Measurements from ENCODE around the gene SLC12A7.
"Not testable (repeated sequence)": the region's sequence is repeated elsewhere in the genome, so short reads cannot be mapped to it uniquely, and the experiment has no call there.

SLC12A7 gene

DNA sequence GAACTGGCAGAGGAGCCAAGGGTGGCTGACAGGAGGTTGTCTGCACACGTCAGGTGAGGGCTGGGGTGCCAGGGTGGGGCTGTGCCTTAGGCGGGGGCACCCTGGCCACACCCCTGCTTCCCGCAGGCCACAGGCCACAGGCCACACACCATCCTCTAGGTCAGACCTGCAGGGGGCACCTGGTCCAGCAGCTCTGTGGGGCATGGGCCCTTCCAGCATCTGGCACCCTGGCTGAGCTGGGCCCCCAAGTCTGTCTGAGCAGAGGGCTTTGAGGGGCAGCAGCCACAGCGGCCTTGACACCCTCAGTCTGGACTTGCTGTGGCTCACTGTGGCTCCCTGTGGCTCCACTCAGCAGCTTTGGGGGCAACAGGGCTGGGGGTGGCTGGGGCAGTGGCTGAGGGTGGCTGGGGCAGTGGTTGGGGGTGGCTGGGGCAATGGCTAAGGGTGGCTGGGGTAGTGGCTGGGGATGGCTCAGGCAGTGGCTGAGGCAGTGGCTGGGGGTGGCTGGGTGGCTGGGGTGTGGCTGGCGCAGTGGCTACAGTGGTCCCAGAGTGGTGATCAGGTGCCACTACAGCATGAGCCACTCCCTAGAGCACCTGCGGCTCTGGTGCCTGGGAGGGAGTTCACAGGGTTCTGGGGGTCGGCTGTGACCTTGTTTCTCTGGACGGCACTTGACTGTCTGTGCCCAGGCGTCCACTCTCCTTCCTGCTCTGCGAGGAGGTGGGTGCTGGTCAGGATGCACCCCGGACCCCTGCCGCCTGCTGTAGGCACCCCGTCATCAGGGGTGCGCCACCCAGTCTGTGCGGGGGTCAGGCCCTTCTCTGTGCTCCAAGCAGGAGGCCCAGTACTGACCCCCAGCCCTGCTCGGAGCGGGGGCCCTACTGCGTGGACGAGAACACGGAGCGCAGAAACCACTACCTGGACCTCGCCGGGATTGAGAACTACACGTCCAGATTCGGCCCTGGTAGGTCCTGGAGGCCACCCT lies 76.2 kb downstream of the SLC12A7 start:
- no peak for ATAC-seq
- no peak for DNase-seq

DNA sequence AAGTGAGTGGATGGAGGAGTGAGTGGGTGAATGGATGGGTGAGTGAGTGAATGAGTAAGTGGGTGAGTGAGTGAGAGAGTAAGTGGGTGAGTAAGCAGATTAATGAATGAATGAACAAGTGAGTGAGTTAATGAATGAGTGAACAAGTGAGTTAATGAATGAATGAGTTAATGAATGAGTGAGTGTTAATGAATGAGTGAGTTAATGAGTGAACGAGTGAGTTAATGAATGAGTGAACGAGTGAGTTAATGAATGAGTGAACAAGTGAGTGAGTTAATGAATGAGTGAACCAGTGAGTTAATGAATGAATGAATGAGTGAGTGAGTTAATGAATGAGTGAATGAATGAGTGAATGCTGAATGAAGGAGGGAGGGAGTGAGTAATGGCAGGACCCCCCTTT lies 76.9 kb downstream of the SLC12A7 start:
- no peak for ATAC-seq
- no peak for DNase-seq

DNA sequence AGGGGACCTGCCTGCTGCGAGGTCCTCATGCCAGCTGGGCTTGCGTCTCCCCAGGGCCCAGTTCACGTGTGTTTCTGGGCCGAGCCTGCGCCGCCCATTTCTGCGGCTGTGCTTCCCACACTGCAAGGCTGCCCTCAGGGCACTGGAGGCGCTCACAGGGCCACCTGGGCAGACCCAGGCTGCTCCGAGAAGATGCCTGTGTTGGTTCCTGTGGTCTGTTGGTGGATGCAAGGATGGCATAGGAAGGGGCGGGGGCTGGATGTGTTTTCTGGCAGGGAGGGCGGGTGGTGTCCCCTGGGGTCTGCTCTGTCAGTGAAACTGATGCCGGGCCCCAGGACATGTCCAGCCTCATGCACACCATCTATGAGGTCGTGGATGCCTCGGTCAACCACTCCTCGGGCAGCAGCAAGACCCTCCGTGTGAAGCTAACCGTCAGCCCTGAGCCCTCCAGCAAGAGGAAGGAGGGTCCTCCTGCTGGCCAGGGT lies 77.4 kb downstream of the SLC12A7 start:
- DNase-seq (no peak), ATAC-seq (no peak)

- DNase-seq = no peak
- no peak for ATAC-seq
Measured at GRCh38 chr5:1033606-1034420, 78.0 kb downstream of the SLC12A7 start.

GRCh38 chr5:1033178-1033577 lies 78.7 kb downstream of the SLC12A7 start:
- no peak for ATAC-seq
- no peak for DNase-seq

DNA sequence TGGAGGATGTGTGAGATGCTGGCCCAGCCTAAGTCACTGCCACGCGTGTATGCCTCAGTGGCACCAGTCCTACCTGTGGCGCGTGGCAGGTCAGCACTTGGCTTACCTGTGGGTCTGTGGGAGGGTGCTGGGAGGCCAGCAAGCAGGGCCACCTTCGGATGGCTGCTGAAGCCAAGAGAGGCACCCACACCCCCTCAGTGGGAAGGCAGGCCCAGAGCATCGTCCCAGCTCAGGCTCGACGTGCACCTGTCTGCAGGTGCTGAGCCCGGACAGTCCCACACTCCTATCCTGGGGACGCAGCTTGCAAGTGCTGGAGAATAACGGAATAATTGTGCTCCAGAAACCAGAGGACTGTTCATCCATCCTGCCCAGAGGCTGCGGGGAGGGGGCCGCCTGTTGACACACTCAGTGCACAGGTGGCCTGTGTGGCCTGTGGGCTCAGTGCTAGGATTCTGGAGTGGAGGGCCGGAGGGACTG lies 79.3 kb downstream of the SLC12A7 start:
- ATAC-seq (no peak), DNase-seq (no peak)

- DNase-seq = no peak
- ATAC-seq = no peak
Measured at GRCh38 chr5:1032011-1032410, 79.9 kb downstream of the SLC12A7 start.

DNA sequence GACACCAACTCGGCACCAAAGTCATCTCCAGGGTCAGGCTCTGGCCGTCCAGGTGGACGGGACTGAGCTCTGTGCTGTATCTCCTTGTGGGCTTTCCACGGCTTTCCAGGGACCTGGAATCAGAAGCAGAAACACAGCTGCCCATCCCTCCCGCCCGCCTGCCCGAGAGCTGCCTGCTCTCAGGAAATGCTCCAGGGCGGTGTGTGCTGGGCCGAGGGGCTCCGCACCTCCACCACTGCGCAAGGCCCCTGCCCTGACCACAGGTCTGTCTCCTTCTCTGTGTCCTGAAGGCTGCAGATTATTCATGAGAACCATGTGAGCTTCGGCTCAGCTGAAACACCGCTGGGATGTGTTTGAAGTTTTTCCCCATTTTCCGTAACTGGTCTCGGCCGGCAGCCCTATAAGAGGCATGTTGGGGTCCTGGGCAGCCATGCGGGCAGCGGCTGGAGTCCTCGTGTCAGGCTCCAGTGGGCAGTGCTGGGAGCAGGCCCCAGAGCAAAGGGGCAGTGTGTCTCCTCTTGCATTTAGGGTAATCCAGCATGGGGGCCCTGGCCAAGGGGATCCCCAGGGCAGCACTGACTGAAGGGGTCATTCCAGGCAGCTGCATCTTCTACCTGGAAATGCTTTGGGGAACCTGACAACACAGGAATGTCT lies 80.4 kb downstream of the SLC12A7 start:
- DNase-seq (no peak), ATAC-seq (no peak)

DNA sequence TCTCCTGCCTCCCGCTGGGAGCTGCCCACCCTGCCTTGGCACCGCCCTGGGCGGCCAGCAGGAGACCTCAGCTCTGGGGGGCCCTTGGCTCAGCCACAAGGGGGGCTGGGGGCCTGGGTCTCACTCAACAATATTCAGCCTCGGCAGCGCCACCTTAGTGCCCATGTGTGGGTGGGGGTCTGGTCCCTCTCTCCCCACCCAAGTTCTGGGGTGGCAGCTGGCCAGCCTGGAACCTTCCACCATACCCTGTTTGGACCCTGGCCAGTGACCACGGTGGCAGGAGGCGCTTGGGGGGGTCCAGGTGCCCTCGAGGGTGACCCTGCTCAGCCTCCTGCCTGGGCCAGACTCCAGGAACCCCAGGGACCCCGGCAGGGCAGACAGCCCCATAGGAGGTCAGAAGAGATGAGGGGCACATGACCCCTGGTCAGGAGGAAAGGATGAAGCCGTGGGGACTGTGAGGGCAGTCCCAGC lies 81.0 kb downstream of the SLC12A7 start:
- ATAC-seq = no peak
- DNase-seq = no peak

GRCh38 chr5:1029945-1030625 lies 81.8 kb downstream of the SLC12A7 start:
- DNase-seq = no peak

GRCh38 chr5:1029282-1029944 lies 82.5 kb downstream of the SLC12A7 start:
- ATAC-seq = no peak
- no peak for DNase-seq

More at GRCh38 chr5:1029945-1030625, 81.8 kb downstream of the SLC12A7 start:
- no peak for ATAC-seq

GRCh38 chr5:1028481-1029281 lies 83.2 kb downstream of the SLC12A7 start:
- no peak for ATAC-seq
- no peak for DNase-seq

- DNase-seq (no peak), ATAC-seq (no peak)
Measured at GRCh38 chr5:1027631-1028441, 84.0 kb downstream of the SLC12A7 start.

DNA sequence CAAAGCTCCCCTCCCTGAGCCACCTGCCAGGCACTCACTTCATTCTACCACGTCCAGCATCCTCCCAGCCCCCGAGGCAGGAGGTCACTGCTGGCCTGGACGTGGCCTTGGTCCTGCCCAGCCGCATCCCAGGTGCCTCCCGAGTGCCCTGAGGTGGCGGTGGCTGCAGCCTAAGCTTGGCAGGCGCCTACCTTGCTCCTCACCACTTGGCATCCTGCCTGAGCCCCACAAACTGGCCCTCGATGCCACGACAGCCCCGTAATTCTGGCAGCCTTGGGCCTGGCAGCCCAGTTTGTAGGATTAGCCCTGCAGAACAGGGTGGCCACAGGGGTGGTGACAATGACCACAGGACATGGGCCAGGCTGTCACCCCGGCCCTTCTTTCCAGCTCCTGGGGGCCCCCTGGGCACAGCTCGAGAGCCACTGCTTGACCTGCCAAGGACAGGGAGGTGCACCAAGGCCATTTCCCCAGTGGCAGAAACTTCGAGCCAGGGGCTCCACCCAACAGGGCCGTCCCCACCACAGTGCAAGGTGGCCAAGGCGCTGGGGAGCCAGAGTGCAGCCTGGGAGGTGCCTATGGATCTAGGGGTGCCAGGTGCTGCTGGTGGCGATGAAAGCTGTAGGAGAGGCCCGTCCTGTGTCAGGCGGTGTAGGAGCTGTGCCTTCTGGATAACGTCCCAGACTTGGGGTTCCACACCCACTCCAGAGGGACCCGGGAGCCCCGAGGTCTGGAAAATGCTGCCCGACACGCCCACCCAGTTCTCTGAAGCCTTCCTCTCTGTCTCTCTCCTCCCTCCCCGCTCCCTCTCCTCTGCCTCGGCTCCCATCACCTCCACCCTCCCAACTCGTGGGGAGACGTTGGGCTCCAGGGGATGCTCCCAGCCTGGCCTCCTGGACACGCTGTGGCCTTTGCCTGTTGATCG lies 84.9 kb downstream of the SLC12A7 start:
- DNase-seq (no peak), ATAC-seq (no peak)

DNA sequence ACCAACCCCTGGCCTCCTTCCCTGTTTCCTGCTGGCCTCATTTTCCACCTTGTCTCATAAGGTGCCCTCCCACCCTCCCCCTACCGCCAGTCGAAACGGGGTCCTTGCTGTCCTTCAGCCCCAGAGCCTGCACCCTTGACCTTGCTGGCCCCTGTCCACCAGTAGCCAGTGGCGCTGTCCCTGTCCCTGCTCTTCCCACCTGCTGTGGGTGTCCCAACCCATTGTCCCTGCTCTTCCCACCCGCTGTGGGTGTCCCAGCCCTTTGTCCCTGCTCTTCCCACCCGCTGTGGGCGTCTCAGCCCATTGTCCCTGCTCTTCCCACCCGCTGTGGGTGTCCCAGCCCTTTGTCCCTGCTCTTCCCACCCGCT lies 89.9 kb downstream of the SLC12A7 start:
- ATAC-seq, DNase-seq: not testable (repeated sequence)

GRCh38 chr5:1021136-1021968 lies 90.5 kb downstream of the SLC12A7 start:
- ATAC-seq (no peak), DNase-seq (no peak)

GRCh38 chr5:1020452-1020961 lies 91.4 kb downstream of the SLC12A7 start:
- ATAC-seq (peak; percentile 26), DNase-seq (no peak)

Data from stimulated activated naive CD8-positive, alpha-beta T cell treated with anti-CD3 and anti-CD28 coated beads, Interleukin-15, Interleukin-2, amounts not matched to agents 100 U/mL and 50 U/mL, for 24 hours (primary cell).